ENCODE results near the gene EIF4G1. TPM values are rescaled to one million over a fixed set of nuclear protein-coding genes. Genes with fewer than 3 reads are reported as not detected.
"Not testable (repeated sequence)": the region's sequence is repeated elsewhere in the genome, so short reads cannot be mapped to it uniquely, and the experiment has no call there.

EIF4G1 gene
- total RNA-seq, 2 donors from 2014 or later = 229 to 275 TPM

- DNase-seq = no peak
- ATAC-seq = no peak
- intact Hi-C loops (cut with DNase I) = no loop called here
Observed at GRCh38 chr3:184327171-184327570, 12.8 kb downstream of the EIF4G1 start.

- intact Hi-C loops (cut with DNase I) = no loop called here
- DNase-seq = no peak
- ATAC-seq = no peak
Observed at GRCh38 chr3:184328516-184328915, 14.1 kb downstream of the EIF4G1 start.

DNA sequence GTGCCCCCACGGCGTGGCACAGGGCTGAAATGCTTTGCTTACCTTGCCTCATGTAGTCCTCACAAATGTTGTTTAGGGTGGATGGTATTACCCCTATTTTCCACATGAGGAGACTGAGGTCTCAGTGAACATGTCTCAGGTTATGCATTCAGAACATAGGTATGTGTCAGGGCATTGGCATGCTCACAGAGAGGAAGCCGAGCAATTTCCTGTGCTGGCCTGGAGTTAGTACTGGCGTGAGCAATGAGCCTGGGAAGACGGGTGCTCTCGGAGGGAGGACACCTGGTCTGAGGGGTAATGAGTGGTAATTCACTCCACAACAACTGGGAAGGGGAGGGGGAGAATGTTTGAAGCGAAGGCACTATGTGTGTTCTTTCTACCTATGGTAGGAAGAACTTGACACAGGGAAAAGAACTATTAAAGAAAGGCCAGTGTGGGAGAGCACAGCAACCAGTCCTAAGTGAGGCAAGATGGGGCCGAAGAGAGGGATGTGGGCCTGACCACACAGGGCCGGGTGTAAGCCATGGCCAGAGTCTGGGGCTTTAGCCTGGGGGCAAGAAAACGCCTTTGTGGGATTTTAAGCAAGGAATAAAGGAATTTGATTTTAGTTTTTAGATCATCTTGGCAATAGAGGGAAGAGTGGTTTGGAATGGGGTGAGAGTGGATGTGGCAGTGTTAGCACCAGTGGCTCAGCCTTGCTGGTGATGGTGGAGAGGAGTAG lies 18.1 kb downstream of the EIF4G1 start:
- intact Hi-C loops (cut with DNase I) = no loop called here
- DNase-seq = no peak

DNA sequence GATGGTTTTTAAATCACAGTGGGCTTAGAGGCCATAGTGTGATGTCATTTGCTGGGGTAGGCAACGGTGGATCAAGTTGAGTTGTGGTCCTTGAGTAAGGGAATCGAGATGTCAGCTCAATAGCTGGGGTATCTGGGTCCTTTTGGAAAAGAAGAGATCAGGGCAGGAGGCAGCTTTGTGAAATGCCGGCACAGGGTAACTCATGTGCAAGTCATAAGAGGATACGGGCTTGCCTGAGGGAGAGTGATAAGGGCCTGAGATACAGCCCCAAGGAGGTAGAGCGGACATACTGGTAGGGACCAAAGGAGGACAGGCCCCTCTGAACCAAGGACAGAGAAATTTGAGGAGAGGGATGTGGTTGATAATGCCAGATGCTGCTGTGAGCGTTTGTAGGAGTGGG lies 18.8 kb downstream of the EIF4G1 start:
- ATAC-seq (no peak), DNase-seq (no peak)
- intact Hi-C loops (cut with DNase I) = no loop called here

More for the DNA sequence above, 18.1 kb downstream of the EIF4G1 start:
- no peak for ATAC-seq

DNA sequence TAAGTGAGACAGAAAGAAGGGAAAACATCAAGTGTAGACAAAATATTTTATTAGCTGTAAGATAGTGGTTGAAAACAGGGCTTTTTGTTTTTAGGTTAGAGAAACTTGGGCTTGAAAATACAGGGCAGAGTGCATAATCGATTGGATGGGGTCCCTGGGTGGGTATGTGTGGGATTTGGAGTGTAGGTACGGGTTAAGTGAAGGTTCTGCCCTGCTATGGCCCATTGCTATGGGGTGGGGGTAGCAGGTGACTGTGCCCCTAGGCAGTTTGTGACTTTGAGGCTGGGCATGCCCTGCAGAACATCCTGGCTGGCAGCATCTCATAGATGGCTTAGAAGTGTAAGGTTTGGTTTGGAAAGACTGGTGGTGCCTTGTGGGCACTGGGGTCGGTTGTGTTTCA lies 19.3 kb downstream of the EIF4G1 start:
- DNase-seq = no peak
- ATAC-seq = no peak
- intact Hi-C loops (cut with DNase I) = no loop called here

- DNase-seq (no peak), ATAC-seq (no peak)
- intact Hi-C loops (cut with DNase I) = no loop called here
Observed at GRCh38 chr3:184334470-184335158, 20.2 kb downstream of the EIF4G1 start.

DNA sequence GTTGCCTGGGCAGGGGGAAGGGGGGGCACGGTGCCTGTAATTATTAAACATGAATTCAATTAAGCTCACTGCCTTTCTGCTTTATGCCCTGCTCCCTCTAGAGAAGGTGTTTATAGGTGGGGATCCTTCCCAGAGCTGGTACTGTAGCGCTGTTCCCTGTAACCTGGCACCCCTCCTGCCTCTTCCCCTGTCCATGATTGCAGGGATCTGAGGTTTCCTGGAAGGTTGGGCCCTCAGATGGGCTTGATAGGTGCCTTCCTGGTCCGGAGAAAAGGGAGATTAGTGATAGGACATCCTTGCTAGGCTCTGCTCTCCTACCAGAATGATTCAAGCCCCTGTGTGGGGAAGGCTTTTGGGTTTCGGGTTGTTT lies 20.9 kb downstream of the EIF4G1 start:
- ATAC-seq (peak in 1 of 2 donors; percentile 0), DNase-seq (no peak)
- intact Hi-C loops (cut with DNase I) = no loop called here

- intact Hi-C loops (cut with DNase I) = no loop called here
- DNase-seq (peak; percentile 90), ATAC-seq (peak; percentile 73 to 78)
Observed at GRCh38 chr3:184335661-184336546, 21.5 kb downstream of the EIF4G1 start.

DNA sequence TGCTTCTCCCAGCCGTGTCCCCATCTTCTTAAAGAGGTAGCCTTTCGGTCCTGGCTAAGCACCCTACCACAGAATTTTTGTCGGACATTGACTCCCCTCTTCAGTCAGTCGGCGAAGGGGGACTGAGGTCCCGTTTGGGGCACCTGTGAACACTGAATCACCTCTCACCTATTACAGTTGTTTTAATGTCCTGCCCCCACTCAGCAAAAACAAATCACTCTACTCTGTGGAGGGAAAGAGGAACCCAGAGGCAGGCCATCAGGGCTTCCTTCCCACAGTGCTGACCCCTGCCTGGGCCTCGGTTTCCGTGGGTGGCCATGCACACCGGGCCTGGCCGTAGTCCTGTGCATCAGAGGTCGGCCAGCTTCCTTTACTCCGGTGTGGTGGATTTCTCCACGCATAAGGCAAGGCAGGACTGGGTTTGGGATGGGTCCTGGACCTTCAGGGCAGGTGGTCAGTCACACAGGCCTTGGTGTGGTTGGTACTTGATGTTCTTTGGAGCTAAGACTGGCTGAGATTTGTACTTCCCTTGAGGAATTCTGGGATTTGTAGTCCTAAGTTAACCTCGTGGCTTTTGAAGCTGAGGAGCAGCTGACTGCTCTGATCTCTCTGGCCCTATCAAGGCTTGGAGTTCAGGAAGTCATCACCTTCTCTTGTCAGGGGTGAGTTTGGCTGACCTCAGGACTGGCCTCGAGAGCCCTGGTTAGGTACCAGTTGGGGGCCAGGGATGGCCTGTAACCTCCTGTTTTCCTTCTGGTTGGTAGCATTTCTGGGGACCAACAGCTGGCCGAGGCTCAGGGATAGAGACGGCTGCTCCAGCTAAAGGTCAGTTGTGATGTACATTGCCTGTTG lies 22.4 kb downstream of the EIF4G1 start:
- DNase-seq (no peak), ATAC-seq (peak; percentile 20 to 29)
- intact Hi-C loops (cut with DNase I) = no loop called here

DNA sequence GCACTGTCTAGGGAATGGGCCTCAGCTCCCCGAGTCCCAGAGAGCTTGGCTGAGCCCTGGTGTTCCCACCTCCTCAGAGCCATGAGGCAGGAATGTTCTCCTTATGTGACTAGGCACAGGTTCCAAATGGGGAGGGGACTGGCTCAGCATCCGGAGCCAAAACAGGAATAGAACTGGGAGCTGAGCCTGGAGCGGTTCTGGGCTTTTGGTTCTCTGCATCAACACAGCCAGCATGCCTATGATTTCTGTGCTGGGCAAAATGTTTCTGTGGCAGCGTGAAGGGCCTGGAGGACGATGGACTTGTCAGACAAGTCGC lies 23.0 kb downstream of the EIF4G1 start, which contains the start of gene FAM131A:
Gene FAM131A, plus strand, starts transcription at position 202 of the 316 bp plus-strand sequence. Its CDS starts 31 bp downstream, at position 233.
- peak; percentile 17 to 54 for ATAC-seq
- intact Hi-C loops (cut with DNase I) = no loop called here
- DNase-seq = peak; percentile 72

DNA sequence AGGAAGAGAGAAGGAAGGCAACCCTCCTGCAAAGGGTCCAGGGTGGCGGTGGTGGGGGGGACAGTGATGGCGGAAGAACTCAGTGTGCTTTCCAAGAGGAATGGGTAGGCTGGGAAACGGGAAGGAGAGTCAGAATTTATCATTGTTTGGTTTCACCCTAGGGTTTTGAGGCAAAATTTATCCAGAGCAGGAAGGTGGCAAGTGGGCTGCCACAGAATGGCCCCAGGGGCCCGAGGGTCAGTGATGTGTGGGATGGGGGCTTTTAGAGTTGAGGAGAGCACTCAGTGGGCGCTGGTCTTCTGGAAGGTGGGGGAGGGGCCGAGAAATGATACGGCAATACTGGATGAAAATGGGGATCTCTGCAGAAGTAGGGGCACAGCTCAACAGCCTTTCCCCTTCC lies 23.6 kb downstream of the EIF4G1 start:
- ATAC-seq = no peak
- intact Hi-C loops (cut with DNase I) = no loop called here
- DNase-seq = no peak

DNA sequence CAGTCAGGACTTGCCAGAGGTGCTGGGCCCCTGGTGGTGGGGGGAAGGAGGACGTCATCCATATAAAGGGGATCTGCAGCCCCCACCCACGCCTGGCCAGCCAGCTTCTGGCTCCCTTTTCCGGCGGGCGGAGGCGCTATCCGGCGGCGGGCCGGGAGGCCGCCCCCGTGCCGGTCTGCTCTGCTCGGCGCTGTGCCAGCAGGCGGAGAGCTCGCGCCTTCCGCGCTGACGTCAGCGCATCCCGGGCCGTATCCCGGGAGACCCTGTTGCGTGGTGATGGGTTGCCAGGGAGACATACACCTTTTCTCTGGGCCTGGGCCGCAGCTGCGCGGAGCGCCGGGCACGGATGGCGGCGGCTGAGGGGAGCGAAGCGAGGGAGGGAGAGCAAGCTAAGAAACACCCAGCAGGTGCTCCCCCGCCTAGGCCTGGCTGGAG lies 24.1 kb downstream of the EIF4G1 start:
- DNase-seq = peak; percentile 91
- intact Hi-C loops (cut with DNase I) = no loop called here
- peak; percentile 39 to 57 for ATAC-seq

DNA sequence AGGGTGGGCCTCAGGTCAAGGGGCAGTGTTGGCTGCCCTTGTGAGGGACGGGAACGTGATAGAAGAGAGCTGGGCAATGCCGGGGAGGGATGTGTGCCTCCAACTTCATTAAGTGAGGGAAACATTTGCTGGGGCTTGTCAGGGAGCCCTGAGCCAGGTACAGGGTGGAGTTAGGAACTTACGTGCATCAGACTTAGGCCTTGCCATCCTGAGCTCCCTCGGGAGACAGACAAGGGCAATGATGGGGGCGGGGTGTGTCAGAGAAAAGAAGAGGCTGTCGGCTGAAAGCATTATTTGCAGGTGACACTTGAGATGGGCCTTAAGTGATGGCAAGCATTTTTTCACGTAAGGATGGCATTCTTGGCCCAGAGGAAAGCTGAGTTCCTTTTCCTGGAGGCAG lies 24.6 kb downstream of the EIF4G1 start:
- intact Hi-C loops (cut with DNase I) = no loop called here
- no peak for ATAC-seq
- DNase-seq = no peak

- ATAC-seq; DNase-seq; intact Hi-C loops (cut with DNase I): not testable (repeated sequence)
Observed at GRCh38 chr3:184339451-184340135, 25.2 kb downstream of the EIF4G1 start.

GRCh38 chr3:184341925-184342324 lies 27.5 kb downstream of the EIF4G1 start:
- ATAC-seq (no peak), DNase-seq (no peak)
- intact Hi-C loops (cut with DNase I) = no loop called here

GRCh38 chr3:184343200-184343876 lies 28.9 kb downstream of the EIF4G1 start:
- ATAC-seq = no peak
- intact Hi-C loops (cut with DNase I) = no loop called here
- no peak for DNase-seq

- ATAC-seq (no peak), DNase-seq (no peak)
- intact Hi-C loops (cut with DNase I) = no loop called here
Observed at GRCh38 chr3:184344579-184345316, 30.3 kb downstream of the EIF4G1 start.

Data from left cardiac atrium (tissue), 4 donors.